ENCODE measurements around the gene QSOX1.
"Not testable (repeated sequence)": the region's sequence is repeated elsewhere in the genome, so short reads cannot be mapped to it uniquely, and the experiment has no call there.

QSOX1 gene, protein sequence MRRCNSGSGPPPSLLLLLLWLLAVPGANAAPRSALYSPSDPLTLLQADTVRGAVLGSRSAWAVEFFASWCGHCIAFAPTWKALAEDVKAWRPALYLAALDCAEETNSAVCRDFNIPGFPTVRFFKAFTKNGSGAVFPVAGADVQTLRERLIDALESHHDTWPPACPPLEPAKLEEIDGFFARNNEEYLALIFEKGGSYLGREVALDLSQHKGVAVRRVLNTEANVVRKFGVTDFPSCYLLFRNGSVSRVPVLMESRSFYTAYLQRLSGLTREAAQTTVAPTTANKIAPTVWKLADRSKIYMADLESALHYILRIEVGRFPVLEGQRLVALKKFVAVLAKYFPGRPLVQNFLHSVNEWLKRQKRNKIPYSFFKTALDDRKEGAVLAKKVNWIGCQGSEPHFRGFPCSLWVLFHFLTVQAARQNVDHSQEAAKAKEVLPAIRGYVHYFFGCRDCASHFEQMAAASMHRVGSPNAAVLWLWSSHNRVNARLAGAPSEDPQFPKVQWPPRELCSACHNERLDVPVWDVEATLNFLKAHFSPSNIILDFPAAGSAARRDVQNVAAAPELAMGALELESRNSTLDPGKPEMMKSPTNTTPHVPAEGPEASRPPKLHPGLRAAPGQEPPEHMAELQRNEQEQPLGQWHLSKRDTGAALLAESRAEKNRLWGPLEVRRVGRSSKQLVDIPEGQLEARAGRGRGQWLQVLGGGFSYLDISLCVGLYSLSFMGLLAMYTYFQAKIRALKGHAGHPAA

DNA sequence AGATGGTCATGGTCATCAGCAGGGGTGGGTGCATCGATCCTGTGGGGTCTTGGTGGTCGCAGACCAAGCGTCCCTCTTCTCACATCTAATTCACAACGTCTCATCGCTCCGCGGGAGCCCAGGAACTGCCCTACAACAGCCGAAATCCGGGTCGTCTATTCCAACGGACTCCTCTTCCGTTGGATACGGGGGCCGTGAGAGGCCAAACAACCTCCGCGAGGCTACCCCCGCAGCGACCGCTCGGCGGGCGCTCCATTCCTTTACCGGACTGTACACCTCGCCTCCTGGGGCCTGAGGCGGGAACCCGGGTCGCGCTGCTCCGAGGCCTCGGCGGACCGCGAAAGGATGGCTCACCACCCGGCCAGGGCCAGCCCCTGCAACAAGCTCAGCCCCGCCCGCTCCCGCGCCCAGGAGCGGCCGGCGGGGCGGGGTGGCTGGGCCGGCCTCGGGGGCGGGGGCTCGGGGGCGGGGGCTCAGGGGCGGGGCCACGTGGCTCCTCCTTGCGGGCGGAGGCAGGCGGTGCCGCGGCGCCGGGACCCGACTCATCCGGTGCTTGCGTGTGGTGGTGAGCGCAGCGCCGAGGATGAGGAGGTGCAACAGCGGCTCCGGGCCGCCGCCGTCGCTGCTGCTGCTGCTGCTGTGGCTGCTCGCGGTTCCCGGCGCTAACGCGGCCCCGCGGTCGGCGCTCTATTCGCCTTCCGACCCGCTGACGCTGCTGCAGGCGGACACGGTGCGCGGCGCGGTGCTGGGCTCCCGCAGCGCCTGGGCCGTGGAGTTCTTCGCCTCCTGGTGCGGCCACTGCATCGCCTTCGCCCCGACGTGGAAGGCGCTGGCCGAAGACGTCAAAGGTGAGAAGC lies at the start of gene QSOX1:
QSOX1 (plus strand) TSS at position 545 of the 857 bp plus-strand sequence; CDS start at position 584, 39 bp downstream.
- peak; percentile 72 to 82 for DNase-seq (ENCODE audit: low read depth in 2 of 2)

DNA sequence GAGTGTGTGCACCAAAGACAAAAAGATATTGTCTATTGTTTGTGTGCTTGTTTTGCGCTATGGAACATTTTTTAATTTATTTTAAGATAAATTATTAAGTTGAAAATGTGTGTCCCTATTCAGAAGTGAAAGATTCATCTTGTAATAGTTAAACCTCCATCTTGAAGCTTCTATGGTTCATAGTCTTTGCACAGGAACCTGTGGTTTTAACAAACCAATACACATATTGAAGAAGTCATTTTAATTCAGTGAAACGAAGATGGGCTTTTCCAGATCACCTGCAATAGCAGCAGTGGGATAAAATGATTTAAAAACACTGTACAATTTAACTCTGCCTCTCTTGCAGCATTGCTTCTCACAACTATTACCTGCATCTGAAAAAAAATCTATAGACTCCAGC lies 42.6 kb upstream of the QSOX1 start:
- DNase-seq (ENCODE audit: low read depth in 2 of 2): no peak

DNA sequence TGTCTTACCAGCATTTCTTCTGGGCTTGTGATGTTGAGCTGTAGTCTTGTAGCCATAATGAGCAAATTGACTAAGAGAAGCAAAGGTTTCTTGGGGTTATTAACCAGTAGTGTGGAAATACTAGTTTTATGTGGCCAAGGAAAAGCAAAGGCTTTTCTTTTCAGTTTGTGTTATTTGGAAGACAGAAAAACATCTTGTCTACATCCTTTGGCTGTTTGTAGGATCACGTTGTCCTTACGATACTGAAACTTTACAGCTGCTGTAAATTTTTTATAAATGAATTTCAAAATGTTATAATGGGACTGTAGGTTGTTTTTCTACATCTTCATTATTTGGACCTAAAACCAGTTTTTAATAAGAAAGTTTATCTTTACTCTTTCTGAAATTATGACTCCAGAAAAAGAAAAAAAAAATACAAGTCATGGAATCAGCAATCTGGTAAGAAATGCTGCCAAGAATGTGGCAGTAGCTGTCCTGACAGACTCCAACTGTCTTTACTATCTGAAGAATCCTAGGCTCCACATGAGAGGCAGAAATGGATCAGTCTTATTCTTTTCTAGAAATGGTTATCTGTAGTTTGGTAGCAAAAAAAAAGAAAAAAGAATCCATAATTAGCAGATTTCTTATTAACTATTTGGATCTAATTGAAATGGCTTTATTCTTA lies 41.6 kb upstream of the QSOX1 start:
- DNase-seq (ENCODE audit: low read depth in 2 of 2): no peak

DNA sequence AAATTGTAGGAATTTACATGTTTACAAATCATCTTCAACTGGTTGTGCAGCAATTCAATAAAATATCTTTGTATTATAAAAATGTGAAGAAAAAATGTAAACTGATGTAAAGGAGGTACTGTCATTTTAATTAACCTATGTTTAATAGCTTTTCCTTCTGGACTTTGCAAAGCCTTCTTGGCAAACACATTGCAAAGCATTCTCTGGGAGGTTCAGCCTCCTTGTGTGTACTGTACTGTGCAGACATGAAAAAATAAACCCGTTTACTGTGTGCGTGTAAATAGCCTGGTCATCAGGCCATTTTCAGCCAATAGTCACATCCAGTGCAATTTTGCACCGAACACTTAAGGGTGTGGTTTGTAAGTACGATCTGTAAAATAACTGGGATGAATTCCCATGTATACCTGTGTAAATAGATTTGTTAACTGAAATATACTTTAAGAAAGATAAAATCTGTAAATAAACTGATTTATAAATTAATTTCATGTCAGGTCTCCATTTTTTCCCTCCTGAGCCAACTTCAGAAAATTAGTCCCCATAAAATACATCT lies 40.2 kb upstream of the QSOX1 start:
- no peak for DNase-seq (ENCODE audit: low read depth in 2 of 2)

DNA sequence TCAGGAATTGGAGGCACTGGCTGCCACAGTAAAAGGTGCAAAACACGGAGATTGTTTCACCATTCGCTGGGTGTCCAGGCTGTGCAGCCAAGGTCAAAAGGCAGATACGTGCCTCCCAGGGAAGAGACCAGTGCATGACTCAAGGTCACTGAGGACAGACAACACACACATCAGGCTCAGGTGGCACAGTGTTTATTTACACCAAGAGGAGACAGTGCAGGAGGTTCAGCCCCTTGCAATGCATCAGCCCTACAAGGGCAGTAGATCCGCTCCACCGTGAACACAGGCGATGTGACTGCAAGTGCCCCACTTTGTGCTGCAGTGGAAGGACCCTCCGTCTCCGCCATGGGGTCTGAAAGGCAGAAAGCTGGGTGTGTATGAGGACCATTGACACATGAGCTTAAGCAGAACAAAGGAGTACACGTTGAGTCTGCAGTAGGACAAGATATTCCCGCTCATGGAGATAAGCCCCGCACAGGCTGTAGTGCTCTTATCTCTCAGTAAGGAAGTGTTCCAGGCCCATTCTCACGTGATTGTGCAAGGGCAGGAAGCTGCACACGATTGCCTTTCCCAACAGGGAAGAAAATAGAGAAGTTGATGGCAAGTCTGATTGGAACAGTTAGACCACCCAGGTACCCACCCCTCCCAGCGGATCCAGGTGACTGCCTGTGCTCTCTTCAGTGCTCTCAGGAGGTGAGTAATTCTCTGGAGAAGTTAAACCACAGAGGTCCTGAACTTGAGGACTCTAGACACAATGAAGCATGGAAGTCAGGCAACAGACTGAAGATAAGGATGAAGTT lies 37.5 kb upstream of the QSOX1 start:
- DNase-seq (ENCODE audit: low read depth in 2 of 2): no peak

DNA sequence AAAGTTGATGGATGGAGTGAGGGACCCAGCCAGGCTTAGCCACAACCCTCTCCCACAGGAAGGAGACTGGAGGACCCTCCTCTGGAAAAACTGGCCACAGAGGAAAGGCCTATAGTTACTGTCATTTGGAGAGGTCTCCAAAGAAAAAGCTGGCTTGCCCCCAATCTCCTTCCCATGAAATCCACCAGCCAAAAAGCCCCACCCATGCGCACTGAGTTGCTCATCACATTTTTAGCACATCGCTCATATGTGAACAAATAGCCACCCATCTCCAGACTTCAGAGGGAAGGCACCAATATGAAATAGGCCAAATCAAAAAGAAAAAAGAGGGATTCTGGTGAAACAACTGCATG lies 36.9 kb upstream of the QSOX1 start:
- DNase-seq (ENCODE audit: low read depth in 2 of 2): no peak

DNA sequence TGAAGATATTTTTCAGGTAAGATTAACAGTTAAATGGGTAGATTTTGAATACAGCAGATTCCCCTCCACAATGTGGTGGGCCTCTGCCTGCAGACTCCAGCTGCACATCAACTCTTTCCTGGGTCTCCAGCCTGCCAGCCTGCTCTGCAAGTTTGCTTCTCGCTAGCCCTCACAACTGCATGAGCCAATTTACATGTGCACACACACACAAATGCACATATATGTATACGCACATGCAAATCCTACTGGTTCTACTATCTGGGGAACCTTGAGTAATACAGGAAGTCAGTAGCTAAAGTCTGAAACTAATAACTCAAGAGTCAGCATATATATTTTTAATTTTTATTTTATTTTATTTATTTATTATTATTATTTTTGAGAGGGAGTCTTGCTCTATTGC lies 34.8 kb upstream of the QSOX1 start:
- no peak for DNase-seq (ENCODE audit: low read depth in 2 of 2)

DNA sequence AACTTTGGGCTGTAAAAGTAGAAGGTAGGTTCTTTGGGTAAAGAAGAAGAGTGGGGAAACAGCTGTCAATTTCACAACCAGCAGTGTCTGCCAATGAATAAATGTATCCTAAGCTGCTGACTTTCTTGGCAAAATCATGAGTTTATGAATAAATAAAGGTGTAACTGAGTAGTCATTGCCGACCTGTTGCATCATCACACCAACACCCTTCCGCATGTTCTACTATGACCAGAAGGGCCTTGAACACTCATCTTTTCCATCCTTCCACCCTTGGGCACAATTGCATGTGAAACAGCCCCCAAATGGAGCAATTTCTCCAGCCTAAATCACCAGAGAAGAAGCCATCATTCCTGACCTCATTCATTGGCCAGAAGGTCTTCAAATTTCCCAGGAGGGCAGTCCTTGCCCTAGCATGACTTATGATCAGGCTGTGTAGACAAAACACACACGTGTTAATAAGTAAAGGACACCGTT lies 31.2 kb upstream of the QSOX1 start:
- DNase-seq (ENCODE audit: low read depth in 2 of 2): no peak

DNA sequence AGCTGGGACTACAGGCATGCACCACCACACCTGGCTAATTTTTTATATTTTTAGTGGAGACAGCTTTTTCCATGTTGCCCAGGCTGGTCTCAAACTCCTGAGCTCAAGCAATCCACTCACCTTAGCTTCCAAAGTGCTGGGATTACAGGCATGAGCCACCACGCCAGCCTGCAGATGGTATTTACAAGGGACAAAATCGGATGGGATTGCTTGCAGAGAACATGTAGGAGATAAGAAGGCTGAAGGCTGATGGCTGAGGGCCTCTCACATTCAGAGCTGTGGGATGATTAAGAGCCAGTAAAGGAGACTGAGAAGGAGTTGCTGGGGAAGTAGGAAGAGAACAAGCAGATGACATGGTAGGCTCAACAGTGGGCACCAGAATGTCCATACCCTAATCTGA lies 24.0 kb upstream of the QSOX1 start:
- DNase-seq (ENCODE audit: low read depth in 2 of 2): no peak

DNA sequence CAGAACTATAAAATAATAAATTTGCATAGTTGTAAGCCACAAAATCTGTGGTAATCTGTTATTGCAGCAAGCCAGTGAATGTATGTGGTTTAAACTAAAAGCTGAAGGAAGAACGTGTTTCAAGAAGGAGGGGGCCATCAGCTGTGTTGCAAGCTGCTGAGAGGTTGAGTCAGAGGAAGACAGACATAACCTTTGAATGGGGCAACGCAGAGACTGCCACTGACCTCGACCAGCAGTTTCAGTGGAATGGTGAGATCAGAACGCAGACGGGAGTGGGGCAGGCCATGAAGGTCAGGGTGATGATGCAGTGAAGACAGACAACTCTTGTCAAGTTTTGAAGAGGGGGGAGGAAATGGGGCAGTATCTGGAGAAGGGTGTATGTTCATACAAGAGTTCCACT lies 23.2 kb upstream of the QSOX1 start:
- no peak for DNase-seq (ENCODE audit: low read depth in 2 of 2)

DNA sequence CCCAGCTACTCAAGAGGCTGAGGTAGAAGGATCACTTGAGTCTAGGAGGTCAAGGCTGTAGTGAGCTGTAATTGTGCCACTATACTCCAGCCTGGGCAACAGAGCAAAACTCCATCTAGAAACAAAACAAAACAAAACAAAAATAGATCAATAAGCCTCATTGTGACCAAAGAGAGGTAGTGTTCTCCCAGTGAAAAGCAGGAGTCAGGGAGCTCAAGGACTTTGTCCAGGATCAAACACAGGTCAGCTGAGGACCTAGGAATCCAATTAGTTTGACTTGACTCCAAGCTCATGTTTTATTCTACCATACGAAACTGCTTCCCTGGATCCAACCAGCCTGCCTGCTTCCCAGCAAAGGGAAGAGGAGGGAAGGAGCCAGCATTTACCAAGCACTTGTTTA lies 21.5 kb upstream of the QSOX1 start:
- DNase-seq (ENCODE audit: low read depth in 2 of 2): no peak

DNA sequence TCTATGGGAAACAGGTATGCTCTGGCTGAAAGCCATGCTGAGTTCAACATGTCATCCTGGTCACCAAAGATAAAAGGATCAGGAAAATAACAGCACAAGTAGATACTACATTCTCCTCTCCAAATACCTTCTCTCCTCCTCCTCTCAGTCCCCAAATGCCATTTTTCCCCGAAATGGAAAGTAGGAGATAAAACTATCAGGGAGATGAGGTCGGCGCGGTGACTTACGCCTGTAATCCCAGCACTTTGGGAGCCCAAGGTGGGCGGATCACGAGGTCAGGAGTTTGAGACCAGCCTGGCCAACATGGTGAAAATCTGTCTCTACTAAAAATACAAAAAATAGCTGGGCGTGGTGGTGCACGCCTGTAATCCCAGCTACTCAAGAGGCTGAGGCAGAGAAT lies 21.0 kb upstream of the QSOX1 start:
- DNase-seq (ENCODE audit: low read depth in 2 of 2): not testable (repeated sequence)

DNA sequence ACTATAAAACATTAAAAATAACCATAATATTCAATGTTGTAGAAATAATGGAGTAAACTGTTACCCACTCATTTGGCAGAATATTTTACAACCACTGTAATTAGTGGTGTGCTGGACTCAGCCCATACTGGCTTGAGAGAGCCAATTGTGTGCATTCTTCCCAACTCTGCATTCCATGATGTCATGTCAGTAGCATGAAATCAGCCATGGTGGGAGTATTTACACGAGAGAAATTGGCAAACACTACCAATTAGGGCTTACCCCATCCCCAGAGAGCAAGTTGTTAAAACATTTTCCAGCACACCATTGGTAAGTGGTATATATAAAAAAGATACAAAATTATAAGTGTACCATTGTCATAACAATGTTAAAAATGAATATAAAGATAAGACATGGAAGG lies 19.1 kb upstream of the QSOX1 start:
- DNase-seq (ENCODE audit: low read depth in 2 of 2): no peak

DNA sequence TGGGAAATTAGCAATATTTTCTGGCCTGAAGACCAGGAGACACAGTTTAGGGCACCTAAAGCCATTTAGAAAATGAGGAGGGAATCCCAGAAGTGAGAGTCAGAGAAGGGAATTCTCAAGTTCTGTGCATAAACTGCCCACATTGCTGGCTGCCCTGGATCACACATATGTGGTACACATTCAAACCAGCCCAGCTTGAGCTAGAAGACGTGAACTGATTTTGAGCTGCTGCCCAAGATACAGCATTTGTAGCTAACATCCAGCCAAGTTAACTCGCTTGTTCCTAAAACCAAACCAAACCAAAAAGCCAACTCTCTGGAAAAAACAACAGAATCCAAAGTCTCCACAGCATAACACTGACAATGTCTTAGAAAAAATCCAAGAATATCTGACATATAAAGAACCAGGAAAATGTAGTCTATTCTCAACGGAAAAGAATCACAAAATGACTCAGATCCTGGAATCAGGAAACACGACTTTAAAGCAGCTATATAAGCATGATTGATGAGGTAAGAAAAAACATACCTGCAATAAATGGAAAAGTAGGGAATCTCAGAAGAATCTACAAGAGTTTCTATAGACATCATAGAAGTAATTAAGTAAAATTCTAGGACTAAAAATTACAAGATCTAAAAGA lies 18.2 kb upstream of the QSOX1 start:
- no peak for DNase-seq (ENCODE audit: low read depth in 2 of 2)

DNA sequence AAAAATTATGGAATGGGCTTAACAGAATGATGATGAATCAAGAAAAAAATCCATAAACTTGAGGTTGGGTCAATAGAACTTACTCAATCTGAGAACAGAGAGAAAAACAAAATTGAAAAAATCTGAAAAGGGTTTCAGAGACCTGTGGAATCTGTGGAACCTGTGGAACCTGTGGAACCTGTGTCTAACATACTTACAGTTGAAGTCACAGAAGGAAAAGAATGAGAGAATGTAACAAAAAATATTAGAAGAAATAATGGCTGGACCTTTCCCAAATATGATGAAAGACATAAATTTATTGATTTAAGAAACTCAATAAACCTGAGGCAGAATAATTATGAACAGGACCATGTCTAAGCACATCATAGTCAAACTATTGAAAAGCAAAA lies 17.7 kb upstream of the QSOX1 start:
- no peak for DNase-seq (ENCODE audit: low read depth in 2 of 2)

DNA sequence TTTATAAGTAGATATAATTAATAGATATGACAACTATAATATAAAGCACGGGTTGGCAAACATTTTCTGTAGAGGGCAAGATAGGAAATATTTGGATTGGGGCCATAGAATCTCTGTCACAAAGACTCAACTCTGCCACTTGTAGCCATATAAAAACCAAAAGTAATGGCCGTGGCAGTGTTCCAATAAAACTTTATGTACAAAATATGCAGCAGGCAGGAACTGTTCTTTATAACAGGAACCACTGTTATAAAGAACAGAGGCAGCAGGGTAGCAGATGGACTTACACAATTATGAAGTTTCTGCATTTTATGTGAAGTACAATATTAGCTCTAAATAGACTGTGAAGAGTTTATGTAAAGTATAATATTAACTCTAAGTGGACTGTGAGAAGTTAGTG lies 16.9 kb upstream of the QSOX1 start:
- DNase-seq (ENCODE audit: low read depth in 2 of 2): no peak

DNA sequence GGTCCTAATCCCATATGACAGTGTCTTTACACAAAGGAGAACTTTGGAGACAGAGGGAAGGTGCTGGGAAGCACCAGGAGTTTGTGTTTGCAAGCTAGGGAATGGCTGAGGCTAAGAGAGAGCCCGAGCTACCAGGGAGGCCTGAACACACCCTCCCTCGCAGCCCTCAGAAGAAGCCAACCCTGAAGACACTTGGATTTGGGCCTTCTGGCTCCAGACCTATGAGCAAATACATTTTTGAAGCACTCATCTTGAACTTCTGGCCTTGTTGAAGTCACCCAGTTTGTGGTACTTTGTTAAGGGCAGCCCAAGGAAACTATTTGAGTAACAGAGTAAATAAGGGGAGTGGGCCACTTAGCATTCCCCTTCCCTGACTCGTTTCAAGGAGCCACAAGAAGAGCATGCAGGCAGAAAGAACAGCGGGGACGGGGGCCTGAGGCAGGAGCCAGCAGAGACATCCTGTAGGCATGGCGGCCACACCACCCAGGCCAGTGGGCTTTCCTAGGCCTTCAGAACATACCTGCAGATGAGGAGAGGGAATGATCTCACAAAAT lies 13.2 kb upstream of the QSOX1 start:
- no peak for DNase-seq (ENCODE audit: low read depth in 2 of 2)

DNA sequence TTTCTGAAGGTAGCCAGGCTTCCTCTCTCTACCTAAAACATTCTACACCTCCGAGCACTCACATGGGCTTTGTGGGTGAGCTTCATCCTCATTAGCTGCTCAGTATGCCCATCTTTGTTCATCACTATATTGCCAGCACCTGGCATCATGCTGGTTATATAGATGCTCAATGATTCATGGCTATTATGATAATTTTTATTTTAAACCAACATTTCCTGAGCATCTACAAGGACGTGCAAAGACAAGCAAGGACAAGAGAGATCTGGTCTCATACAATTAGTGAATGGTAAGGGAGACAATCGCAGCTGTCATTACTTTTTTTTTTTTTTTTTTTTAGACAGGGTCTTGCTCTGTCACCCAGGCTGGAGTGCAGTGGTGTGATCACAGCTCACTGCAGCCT lies 11.3 kb upstream of the QSOX1 start:
- no peak for DNase-seq (ENCODE audit: low read depth in 2 of 2)

DNA sequence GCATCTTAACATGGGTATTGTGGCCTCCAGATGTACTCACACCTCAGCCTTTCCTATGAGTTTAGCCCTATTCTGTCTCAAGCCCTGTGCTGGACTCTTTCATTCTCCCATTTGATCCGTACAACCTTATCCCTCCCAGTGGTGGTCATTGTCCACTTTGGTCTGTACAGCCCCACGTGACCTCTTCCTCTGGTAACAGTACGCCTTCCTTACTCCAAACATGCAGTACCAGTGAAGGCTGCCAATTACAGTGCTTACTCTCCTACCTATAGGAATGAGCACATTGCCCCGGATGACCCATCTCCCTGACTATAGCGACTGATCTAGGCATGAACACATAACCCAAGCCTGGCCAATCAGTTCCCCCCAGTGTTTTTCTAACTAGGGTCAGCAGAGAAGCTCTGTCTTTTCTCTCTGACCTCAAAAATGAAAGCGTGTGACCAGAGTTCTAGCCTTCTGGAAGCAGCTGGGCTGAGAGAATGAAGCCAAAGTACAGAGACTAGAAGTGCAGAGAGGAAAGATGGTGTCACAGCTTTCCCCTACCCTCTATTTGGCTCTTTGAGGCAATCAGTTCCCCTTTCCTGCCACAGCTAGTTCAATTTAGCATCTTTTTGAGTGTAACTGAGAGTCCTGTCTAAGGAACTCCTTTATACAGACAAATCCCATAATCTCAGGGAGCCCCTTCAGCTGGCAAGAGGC lies 9.9 kb upstream of the QSOX1 start:
- no peak for DNase-seq (ENCODE audit: low read depth in 2 of 2)

Data from stimulated activated CD8-positive, alpha-beta memory T cell treated with anti-CD3 and anti-CD28 coated beads, Interleukin-2, amount 100 ng/mL, for 1 hour (primary cell).